BJ (cell line): ENCODE results near the gene PLEKHB1. TPM values are rescaled to one million over a fixed set of nuclear protein-coding genes. Genes with fewer than 3 reads are reported as not detected.
A peak's percentile ranks its signal among the peaks of the same experiment; 100 is the strongest.

Experiments used
- CTCF ChIA-PET: fragments of 350-600 bp; formaldehyde crosslinking; extraction: SDS; loops from one replicate; lab custom pipeline; 2021; ENCODE audit warnings: antibody characterized with exemption, inconsistent platforms; lab: Yijun Ruan, JAX
- POLR2A ChIA-PET: fragments of 300-600 bp; sonication (Branson Sonifier 250); formaldehyde crosslinking; extraction: SDS; loops from one replicate; lab custom pipeline; 2021; ENCODE audit warnings: antibody characterized with exemption; lab: Charles Lee
- DNase-seq: peaks from one replicate; pipeline ENCODE4 v3.0.0-alpha.2; 2011; ENCODE audit warnings: low read depth
- H3K27me3 ChIP-seq: 2 replicates; pipeline ENCODE4 v1.6.0; 2011; ENCODE audit warnings: low read length; ENCODE audit not compliant: control insufficient read depth, insufficient read depth
- H3K36me3 ChIP-seq: 2 replicates; pipeline ENCODE4 v1.5.1; 2011; ENCODE audit warnings: low read length; ENCODE audit not compliant: control insufficient read depth, insufficient read depth
- H3K4me3 ChIP-seq: 2 replicates; pipeline ENCODE4 v1.5.1; 2011; ENCODE audit warnings: low read depth, mild to moderate bottlenecking, control low read depth, low read length
- CTCF ChIP-seq: IDR thresholded peaks from 2 replicates; pipeline ENCODE4 v1.5.1; 2011; ENCODE audit warnings: low read depth, mild to moderate bottlenecking, control low read depth, inconsistent platforms, low read length, moderate library complexity; ENCODE audit not compliant: insufficient read depth
- polyA plus RNA-seq: library from polyadenylated mRNA; depleted of rRNA; stranded (reverse); fragments of >200 nt; gene quantifications from 2 replicates; pipeline ENCODE4 v1.2.3, GENCODE V29; 2011

Gene PLEKHB1
- polyA plus RNA-seq, 1 experiment: 0.40 TPM

DNA sequence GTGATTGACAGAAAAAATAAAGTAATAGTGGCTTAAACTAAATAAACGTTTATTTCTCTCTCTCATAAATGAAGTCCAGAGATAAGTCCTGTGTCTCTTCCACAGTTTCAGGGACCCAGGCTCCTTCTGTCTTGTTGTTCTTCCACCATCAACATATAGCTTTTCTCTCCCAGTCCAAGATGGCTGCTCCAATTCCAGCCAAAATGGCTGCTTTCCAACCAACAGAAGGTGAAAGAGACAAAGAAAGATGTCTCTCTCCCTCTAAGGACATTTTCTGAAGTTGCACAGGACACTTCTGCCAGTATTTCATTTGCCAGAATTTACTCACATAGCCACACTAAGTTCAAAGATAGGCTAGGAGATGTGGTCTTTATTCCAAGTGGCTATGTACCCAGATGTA, 9.4 kb upstream of the PLEKHB1 start:
- no peak for DNase-seq
- Histone ChIP-seq H3K4me3 (no peak overlapping the region), H3K36me3 (no peaks in the 10 kb centered on the region), H3K27me3 (no peaks in the 10 kb centered on the region; the same call in 1 of the 2 replicates)
- TF ChIP-seq CTCF: no peak
- POLR2A ChIA-PET: interaction anchor here (0.7 kb wide), 1 partner anchor 282 kb away, joined by 14 read pairs; no protein-coding TSS in a partner anchor
- CTCF ChIA-PET: interaction anchor here (1.0 to 1.7 kb wide), 3 partner anchors 10 to 24 kb away, joined by 3 to 10 read pairs (median 4); partner anchors contain the start of gene PLEKHB1

GRCh38 chr11:73640592-73640991, 5.8 kb upstream of the PLEKHB1 start:
- no peak overlapping the region for H3K4me3 ChIP-seq
- DNase-seq: no peak
- H3K36me3 ChIP-seq: no peaks in the 10 kb centered on the region
- ChIA-PET POLR2A (no interaction called here), CTCF (interaction anchor here (0.9 to 1.7 kb wide), 4 partner anchors 15 to 21 kb away, joined by 3 to 12 read pairs (median 4); no protein-coding TSS in a partner anchor)
- H3K27me3 ChIP-seq: 0 out of 2 replicates have a peak, but pooled peaks cover 3% of the 10 kb centered on the region
- no peak for TF ChIP-seq CTCF

DNA sequence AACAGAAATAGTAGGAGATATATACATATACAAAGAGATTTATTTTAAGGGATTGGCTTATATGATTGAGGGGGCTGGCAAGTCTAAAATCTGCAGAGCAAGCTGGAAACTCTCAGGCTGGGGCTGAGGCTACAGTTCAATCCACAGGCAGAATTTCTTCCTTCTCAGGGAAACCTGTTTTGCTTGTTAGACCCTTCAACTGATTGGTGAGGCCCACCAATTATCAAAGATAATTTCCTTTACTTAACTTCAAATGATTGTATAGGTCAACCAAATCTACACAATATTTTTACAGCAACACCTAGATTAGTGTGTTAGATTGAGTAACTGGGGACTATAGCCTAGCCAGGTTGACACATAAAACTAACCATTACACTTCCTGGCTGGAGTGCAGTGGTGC, 4.7 kb upstream of the PLEKHB1 start:
- POLR2A ChIA-PET: no interaction called here
- CTCF ChIA-PET: interaction anchor here (1.6 kb wide), 1 partner anchor 20 kb away, joined by 4 read pairs; no protein-coding TSS in a partner anchor
- no peak for TF ChIP-seq CTCF
- Histone ChIP-seq H3K36me3 (no peaks in the 10 kb centered on the region), H3K4me3 (no peak overlapping the region), H3K27me3 (0 out of 2 replicates have a peak, but pooled peaks cover 3% of the 10 kb centered on the region)
- DNase-seq: no peak

DNA sequence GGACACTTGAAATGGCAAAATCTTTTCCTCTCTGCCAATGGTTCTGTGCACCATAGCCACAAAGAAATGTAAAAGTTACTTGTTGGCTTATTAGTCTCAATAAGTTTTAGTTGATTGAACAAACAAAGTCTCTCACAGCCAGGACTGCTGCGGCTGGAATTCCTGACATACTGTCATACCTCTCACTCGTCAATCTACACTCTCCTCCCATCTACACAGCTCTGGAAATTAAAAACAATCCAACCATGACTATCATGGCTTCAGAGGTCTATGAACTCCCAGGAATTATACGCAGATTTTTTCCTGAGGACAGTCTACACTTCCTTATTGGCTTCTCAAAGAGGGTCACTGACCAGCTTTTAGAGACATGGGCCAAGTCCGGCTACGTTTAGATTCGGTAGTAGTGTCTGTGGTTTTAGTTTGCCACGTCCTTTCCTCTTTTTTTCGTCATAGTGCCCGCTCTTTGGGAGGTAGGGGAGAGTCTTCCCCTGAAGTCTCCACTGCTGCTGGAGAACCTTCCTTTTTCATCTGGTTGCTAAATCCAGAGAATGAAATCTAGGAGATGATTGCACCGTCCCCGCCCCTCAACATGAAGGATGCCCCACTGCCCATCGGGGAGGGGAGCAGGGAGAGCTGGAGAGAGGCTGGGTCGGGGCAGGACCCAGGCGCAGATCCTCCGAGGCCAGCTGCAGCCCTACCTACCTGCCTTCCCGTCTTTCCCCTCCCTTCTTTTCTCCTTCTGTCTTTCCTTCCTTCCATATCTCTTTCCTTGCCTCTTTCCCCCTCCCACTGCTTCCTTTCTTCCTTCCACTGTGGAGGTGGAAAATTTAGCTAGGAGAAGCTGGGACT, 1.0 kb upstream of the PLEKHB1 start:
- POLR2A ChIA-PET: no interaction called here
- H3K27me3 ChIP-seq: peaks cover 9% of the 10 kb centered on the region
- no peaks in the 10 kb centered on the region for H3K36me3 ChIP-seq
- TF ChIP-seq CTCF: no peak
- DNase-seq: no peak
- CTCF ChIA-PET: interaction anchor here (1.0 to 6.3 kb wide), 3 partner anchors 16 to 166 kb away, joined by 3 to 66 read pairs (median 5); no protein-coding TSS in a partner anchor
- H3K4me3 ChIP-seq: no peak overlapping the region

GRCh38 chr11:73647459-73648100, 1.2 kb downstream of the PLEKHB1 start:
- TF ChIP-seq CTCF: no peak
- DNase-seq: peak; percentile 30
- CTCF ChIA-PET: interaction anchor here (1.1 to 6.3 kb wide), 5 partner anchors 11 to 233 kb away, joined by 3 to 66 read pairs (median 3); no protein-coding TSS in a partner anchor
- H3K27me3 ChIP-seq: peaks cover 15% of the 10 kb centered on the region
- no peaks in the 10 kb centered on the region for H3K36me3 ChIP-seq
- POLR2A ChIA-PET: no interaction called here
- peak overlapping the region; percentile 9; the same call in 1 of the 2 replicates for H3K4me3 ChIP-seq
